T1000 (cell line): ENCODE data around the gene BOC.
A peak's percentile ranks its signal among the peaks of the same experiment; 100 is the strongest.

Source experiments
- DNase-seq: peaks from one replicate; lab custom pipeline; 2025; ENCODE audit warnings: mixed read lengths; lab: John Stamatoyannopoulos, UW

The BOC gene

DNA sequence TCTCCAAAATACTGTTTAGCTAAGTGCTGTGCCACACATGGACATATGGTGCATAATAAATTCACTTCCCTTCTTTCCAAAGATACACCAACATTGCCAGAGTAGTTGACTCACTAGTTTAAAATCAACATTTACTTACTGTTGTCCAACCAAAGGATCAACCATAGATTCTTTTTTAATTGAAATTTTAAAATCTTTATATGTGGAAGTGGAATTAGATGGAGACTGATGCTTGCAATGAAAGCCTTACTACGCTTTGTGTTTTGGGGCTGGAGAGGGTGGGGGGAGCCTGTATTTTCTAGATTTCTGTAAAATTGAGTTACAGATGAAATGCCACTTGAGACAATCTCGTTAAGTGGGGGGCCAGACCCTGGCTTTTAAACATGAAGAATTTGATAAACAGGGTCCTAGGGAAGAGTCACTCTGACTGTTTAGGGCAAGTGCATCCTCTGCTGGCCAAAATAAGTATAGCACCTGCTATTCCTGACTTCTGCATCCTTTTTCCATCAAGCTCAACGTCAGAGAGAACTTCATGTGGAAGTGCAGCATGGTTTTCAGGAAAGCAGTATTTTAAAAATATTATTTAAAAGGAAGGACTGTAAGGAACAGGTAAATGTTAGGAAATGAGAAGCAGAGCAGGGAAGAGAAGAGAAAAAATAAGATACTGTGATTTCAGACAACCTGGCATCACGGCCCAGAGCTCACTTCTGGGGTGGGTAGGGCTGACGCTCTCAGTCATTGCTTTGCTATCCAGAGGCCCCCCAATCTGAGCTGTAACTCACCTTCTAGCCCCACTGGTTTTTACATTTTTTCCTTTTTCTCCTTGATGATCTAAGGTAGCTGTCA is 76.7 kb downstream of the BOC start:
- DNase-seq = peak; percentile 20

- DNase-seq = no peak
Observed at GRCh38 chr3:113288881-113289280, 77.5 kb downstream of the BOC start.

GRCh38 chr3:113291572-113291971 is 80.2 kb downstream of the BOC start:
- no peak for DNase-seq

- DNase-seq = no peak
Observed at GRCh38 chr3:113292933-113293332, 81.6 kb downstream of the BOC start.

GRCh38 chr3:113293348-113293747 is 82.0 kb downstream of the BOC start:
- no peak for DNase-seq

GRCh38 chr3:113295463-113295862 is 84.1 kb downstream of the BOC start:
- DNase-seq = no peak

DNA sequence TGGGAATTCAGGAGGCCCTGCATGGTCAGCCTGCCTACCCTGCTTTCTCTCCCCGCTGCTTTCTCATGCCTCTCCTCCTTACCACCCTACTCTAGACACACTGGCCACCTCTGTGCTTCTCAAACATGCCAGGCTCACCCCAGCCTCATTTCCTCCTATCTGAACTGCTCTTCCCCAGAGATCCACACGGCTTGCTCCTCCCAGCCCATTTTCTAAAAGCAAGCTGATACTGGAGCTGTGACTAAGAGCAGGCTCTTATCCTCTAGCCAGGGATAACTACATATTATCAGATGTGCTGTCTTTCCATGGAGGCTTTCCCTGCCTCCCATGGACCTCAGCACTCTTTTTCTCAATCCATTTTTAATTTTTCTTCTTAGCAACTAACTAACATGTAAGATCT is 85.9 kb downstream of the BOC start:
- DNase-seq = no peak

- DNase-seq = no peak
Observed at GRCh38 chr3:113297841-113298240, 86.5 kb downstream of the BOC start.

GRCh38 chr3:113300596-113300995 is 89.2 kb downstream of the BOC start:
- no peak for DNase-seq

- DNase-seq = no peak
Observed at GRCh38 chr3:113304102-113304501, 92.7 kb downstream of the BOC start.

DNA sequence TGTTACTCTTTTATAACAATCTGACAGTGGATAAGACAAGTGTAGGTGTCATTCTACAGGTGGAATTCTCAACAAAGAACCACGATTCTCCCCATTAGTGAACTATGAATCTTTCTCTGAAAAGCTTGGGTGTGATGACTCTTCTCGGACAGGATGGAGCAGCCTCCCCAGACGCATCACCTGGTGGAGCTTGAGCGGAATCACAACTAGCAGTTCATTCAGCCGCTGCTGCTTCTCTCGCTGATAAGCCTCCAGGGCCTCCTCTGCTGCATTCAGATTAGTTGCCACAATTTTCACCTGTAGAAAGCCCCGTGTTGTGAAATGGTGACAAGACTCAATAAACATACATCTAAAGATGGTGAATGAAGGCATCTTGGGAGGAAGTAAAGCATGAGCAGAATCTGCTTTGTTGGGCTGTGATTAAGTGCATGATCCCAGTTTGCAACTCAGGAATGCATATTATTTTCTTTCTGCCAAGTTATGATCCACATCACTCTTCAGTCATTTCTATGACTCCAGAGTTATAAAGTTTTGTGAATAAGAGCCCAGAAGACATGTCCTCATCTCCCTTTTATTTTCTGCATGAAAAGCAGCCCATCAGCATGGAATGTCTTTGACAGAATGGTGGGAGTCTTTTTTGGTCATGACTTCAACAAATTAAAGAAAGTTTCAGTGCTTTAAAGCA is 93.6 kb downstream of the BOC start:
- DNase-seq = no peak

DNA sequence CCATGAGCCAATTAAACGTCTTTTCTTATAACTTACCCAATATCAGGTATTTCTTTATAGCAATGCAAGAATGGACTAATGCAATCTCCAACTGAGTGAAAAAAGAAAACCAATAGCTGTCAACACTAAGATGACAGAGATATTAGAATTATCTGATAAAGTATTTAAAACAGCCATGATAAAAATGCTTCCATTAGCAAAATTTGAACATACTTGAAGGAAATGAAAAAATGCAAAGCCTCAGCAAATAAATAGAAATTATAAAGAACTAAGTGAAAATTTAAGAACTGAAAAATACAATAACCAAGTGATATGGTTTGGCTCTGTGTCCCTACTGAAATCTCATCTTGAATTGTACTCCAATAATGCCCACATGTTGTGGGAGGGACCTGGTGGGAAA is 99.6 kb downstream of the BOC start:
- DNase-seq = no peak

GRCh38 chr3:113312416-113312815 is 101.1 kb downstream of the BOC start:
- no peak for DNase-seq

GRCh38 chr3:113314923-113315322 is 103.6 kb downstream of the BOC start:
- DNase-seq = no peak

GRCh38 chr3:113329757-113330156 is 118.4 kb downstream of the BOC start:
- no peak for DNase-seq

DNA sequence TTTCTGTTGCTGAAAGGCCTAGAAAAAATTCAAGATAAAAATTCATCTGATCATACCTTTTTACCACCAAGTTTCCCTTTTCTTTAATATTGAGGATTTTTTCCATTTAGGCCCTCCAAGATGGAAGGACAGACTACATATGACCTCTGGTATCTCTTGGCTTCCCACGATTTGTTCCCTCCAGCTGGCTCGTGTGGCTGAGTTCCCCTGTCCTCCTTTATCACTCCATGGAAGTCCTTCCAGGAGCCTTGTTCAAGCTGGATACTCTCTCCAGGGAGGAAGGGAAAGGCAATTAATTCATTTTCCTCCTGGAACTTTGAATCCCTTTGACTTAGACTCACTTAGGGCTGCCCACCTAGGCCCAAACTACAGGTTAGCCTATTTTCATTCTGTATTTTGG is 119.4 kb downstream of the BOC start:
- no peak for DNase-seq

DNA sequence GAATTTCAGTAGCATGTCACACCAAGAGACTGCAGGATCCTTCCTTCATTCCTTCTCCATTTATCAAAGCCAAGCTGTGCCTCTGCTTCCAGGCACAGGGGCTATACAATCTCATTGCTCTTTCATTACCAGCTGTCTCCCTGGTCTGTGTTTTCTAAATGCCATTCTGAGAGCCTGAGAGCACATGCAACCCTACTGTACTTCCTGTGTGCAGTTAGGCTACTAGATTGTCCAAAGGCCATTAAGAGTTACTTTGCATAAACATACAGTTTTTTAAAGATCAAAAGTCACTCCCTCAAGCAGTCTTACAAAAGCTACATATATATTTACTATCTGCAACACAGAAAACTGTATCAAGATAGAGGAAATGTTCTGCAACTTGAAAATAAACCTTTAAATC is 119.8 kb downstream of the BOC start:
- no peak for DNase-seq
